ENCODE results near the gene TRAF7. TPM values are rescaled to one million over a fixed set of nuclear protein-coding genes. Genes with fewer than 3 reads are reported as not detected.

TRAF7 gene
- total and polyA plus RNA-seq, 2 of the 13 experiments (the other 11 are each of a cell fraction or from before 2014, with no cell fraction given) = 47.9 to 65.6 TPM

- TF ChIP-seq TP53 (CRISPR knock-in tag; conservative IDR thresholded peaks at IDR 0.05) = 0 out of 2 replicates have a peak, but pooled peaks have one; percentile 57
- TF ChIP-seq ZBTB4 (CRISPR knock-in tag; IDR thresholded peaks at IDR 0.05; ENCODE audit: borderline replicate concordance) = peak; percentile 21; the same call in 1 of the 2 replicates
- 0 out of 2 replicates have a peak, but pooled peaks have one; percentile 39 for TF ChIP-seq SALL2 (CRISPR knock-in tag; IDR thresholded peaks at IDR 0.05)
- peak; percentile 19; the same call in 1 of the 2 replicates for TF ChIP-seq SAP130 (CRISPR knock-in tag; IDR thresholded peaks at IDR 0.05; ENCODE audit: low read depth)
- TF ChIP-seq RNF2 (conservative IDR thresholded peaks at IDR 0.05; ENCODE audit: low read depth) = peak; percentile 48; the same call in 1 of the 2 replicates
- 0 out of 2 replicates have a peak, but pooled peaks have one; percentile 33 for TF ChIP-seq MED1 (CRISPR knock-in tag; IDR thresholded peaks at IDR 0.05)
- TF ChIP-seq ZNF800 (CRISPR knock-in tag; IDR thresholded peaks at IDR 0.05) = 0 out of 2 replicates have a peak, but pooled peaks have one; percentile 31
- no peak for TF ChIP-seq ZNF772 (CRISPR knock-in tag; IDR thresholded peaks at IDR 0.05)
- no peak for TF ChIP-seq MAZ (IDR thresholded peaks at IDR 0.05; ENCODE audit: borderline replicate concordance, low read depth, low read length)
- TF ChIP-seq MAZ (CRISPR knock-in tag; IDR thresholded peaks at IDR 0.05; ENCODE audit: low read depth) = 0 out of 2 replicates have a peak, but pooled peaks have one; percentile 20
- no peak for TF ChIP-seq ZMYM4 (CRISPR knock-in tag; IDR thresholded peaks at IDR 0.05)
- peak; percentile 24; the same call in 1 of the 2 replicates for TF ChIP-seq ZFY (CRISPR knock-in tag; IDR thresholded peaks at IDR 0.05)
- no peak for TF ChIP-seq RORA (CRISPR knock-in tag; IDR thresholded peaks at IDR 0.05)
- TF ChIP-seq MYC (CRISPR knock-in tag; IDR thresholded peaks at IDR 0.05; ENCODE audit: borderline replicate concordance) = peak; percentile 75
- 0 out of 2 replicates have a peak, but pooled peaks have one; percentile 10 for TF ChIP-seq CTCF (CRISPR knock-in tag; IDR thresholded peaks at IDR 0.05)
- TF ChIP-seq PCBP1 (IDR thresholded peaks at IDR 0.05; ENCODE audit: borderline replicate concordance, low read depth, low read length) = 0 out of 2 replicates have a peak, but pooled peaks have one; percentile 51
- 0 out of 2 replicates have a peak, but pooled peaks have one; percentile 6 for TF ChIP-seq KDM2A (CRISPR knock-in tag; IDR thresholded peaks at IDR 0.05; ENCODE audit: borderline replicate concordance, low read depth)
- 0 out of 2 replicates have a peak, but pooled peaks have one; percentile 29 for TF ChIP-seq NFKB2 (CRISPR knock-in tag; IDR thresholded peaks at IDR 0.05; ENCODE audit: borderline replicate concordance)
- TF ChIP-seq ZSCAN9 (CRISPR knock-in tag; IDR thresholded peaks at IDR 0.05; ENCODE audit: borderline replicate concordance) = 0 out of 2 replicates have a peak, but pooled peaks have one; percentile 4
- TF ChIP-seq, protein P1, sequence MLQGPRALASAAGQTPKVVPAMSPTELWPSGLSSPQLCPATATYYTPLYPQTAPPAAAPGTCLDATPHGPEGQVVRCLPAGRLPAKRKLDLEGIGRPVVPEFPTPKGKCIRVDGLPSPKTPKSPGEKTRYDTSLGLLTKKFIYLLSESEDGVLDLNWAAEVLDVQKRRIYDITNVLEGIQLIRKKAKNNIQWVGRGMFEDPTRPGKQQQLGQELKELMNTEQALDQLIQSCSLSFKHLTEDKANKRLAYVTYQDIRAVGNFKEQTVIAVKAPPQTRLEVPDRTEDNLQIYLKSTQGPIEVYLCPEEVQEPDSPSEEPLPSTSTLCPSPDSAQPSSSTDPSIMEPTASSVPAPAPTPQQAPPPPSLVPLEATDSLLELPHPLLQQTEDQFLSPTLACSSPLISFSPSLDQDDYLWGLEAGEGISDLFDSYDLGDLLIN (CRISPR knock-in tag; IDR thresholded peaks at IDR 0.05; ENCODE audit: borderline replicate concordance) = 0 out of 2 replicates have a peak, but pooled peaks have one; percentile 37
These were observed 7.1 kb downstream of the TRAF7 start (continued) for GRCh38 chr16:2162676-2163118.
